DOHH2 (cell line): ENCODE results near the gene BCOR.

Experiments
- CTCF ChIP-seq: fragments of 200-600 bp; sonication (generic); IDR thresholded peaks from one replicate; pipeline ENCODE4 v1.5.1; 2014; ENCODE audit warnings: antibody characterized with exemption, mild to moderate bottlenecking, low read depth, low read length; ENCODE audit not compliant: poor library complexity, severe bottlenecking
- EZH2phosphoT487 ChIP-seq: fragments of 200-600 bp; sonication (generic); IDR thresholded peaks from 2 replicates; pipeline ENCODE4 v1.6.1; 2017; ENCODE audit warnings: borderline replicate concordance, mild to moderate bottlenecking, antibody characterized with exemption, low read length, moderate library complexity, mixed read lengths

GRCh38 chrX:40005292-40006011, 92.3 kb downstream of the BCOR start:
- TF ChIP-seq CTCF (no peak), EZH2phosphoT487 (peak; percentile 44; the same call in 1 of the 2 replicates)
